ENCODE measurements around the gene USF2. TPM values are rescaled to one million over a fixed set of nuclear protein-coding genes. Genes with fewer than 3 reads are reported as not detected.
A peak's percentile ranks its signal among the peaks of the same experiment; 100 is the strongest.

The USF2 gene
- total RNA-seq, 3 donors from 2014 or later: 94.5 to 131 (median 116) TPM

DNA sequence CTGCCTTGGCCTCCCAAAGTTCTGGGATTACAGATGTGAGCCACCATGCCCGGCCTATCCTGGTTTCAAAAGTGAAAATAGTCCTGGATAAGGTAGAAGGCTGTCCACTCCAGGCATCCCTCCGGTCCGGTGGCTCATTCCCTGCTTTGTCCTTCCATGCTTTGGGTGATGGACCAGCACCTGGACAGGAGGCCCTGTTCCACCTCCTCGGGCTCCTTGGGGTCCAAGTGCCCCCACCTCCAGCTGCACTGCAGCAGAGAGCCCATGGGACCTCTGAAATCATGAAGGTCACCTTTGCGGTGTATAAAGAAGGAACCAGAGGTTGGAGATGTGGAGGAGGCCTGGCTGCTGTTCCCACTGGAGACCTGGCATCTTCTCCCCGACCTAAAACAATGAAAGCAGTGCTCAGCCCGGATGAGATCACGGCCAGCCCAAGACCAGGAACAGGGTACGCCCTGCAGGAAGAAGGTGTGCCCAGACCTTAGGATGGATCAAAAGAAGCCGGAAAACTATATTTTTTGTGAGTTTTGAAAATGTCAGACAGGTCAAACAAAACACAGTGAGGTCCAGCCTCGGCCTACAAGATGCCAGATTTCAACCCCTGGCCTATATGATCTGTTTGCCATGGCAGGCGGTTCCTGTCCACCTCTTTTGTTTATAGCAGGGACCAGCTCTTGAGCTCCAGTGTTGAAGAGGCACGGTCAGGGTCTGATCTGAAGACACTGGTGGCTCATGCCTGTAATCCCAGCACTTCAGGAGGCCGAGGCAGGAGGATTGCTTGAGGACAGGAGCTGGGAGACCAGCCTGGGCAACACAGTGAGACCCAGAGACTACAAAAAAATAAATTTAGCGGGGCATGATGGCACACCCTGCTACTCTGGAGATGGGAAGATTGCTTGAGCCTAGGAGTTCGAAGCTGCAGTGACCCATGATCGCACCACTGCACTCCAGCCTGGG lies 14.1 kb upstream of the USF2 start:
- ATAC-seq (no peak), DNase-seq (no peak)
- Histone ChIP-seq H3K4me1 (ENCODE audit: low read depth) (peaks cover 8% of the 10 kb centered on the region), H3K4me3 (no peak overlapping the region), H3K36me3 (ENCODE audit: low read depth) (no peaks in the 10 kb centered on the region), H3K9me3 (no peaks in the 10 kb centered on the region)
- no peak for TF ChIP-seq CTCF (IDR thresholded peaks at IDR 0.05)
- intact Hi-C loops (cut with DNase I, micrococcal nuclease): no loop called here

DNA sequence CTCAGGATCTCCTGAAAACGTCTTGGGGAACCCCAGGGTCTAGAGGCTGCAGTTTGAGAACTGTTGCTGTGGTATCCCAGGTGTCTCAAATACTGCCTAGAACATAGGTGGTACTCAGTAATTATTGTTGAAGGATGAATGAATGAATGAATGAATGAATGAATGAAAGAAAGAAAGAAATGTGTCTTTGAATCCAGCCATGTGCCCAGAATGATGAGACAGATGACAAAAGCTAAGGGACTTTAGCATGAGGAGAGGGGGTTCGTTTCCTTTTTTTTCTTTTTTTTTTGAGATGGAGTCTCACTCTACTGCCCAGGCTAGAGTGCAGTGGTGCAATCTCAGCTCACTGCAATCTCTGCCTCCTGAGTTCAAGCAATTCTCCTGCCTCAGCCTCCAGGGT lies 12.2 kb upstream of the USF2 start:
- intact Hi-C loops (cut with DNase I, micrococcal nuclease): no loop called here
- DNase-seq: no peak
- Histone ChIP-seq H3K36me3 (ENCODE audit: low read depth) (no peaks in the 10 kb centered on the region), H3K4me3 (no peak overlapping the region), H3K4me1 (ENCODE audit: low read depth) (no peaks in the 10 kb centered on the region), H3K9me3 (no peaks in the 10 kb centered on the region)
- ATAC-seq: no peak
- TF ChIP-seq CTCF (IDR thresholded peaks at IDR 0.05): no peak

DNA sequence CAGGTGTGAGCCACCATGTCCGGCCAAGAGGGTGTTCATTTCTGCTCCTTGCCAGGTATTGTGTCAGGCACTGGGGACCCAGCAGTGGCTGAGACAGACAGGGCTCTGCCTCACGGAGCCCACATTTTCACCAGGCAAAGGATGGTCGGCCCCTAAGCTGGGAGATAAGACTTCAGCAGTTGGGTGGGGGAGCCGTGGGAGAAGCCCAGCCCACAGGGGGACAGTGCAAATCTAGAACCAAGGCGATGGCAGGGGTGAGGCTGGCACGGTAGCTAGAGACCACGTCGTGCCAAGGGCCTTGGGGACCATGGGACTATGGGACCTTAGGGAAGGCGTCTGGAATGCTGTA lies 11.7 kb upstream of the USF2 start:
- no peak for DNase-seq

GRCh38 chr19:35260694-35261304 lies 8.0 kb upstream of the USF2 start:
- ATAC-seq (no peak), DNase-seq (peak in 2 of 3 donors; percentile 13 to 17)
- intact Hi-C loops (cut with DNase I, micrococcal nuclease): no loop called here
- no peak for TF ChIP-seq CTCF (IDR thresholded peaks at IDR 0.05)
- H3K4me1 ChIP-seq (ENCODE audit: low read depth): peaks cover 5% of the 10 kb centered on the region
- H3K9me3 ChIP-seq: no peaks in the 10 kb centered on the region
- no peak overlapping the region for H3K4me3 ChIP-seq
- H3K36me3 ChIP-seq (ENCODE audit: low read depth): no peaks in the 10 kb centered on the region

More for the DNA sequence above, 11.7 kb upstream of the USF2 start:
- TF ChIP-seq CTCF (IDR thresholded peaks at IDR 0.05): no peak
- H3K36me3 ChIP-seq (ENCODE audit: low read depth): no peaks in the 10 kb centered on the region
- H3K9me3 ChIP-seq: no peaks in the 10 kb centered on the region
- no peak overlapping the region for H3K4me3 ChIP-seq
- no peaks in the 10 kb centered on the region for H3K4me1 ChIP-seq (ENCODE audit: low read depth)
- intact Hi-C loops (cut with DNase I, micrococcal nuclease): no loop called here
- no peak for ATAC-seq

- ATAC-seq (no peak), DNase-seq (peak in 1 of 3 donors; percentile 18)
- Histone ChIP-seq H3K4me1 (ENCODE audit: low read depth) (peaks cover 8% of the 10 kb centered on the region), H3K9me3 (no peaks in the 10 kb centered on the region), H3K36me3 (ENCODE audit: low read depth) (no peaks in the 10 kb centered on the region), H3K4me3 (no peak overlapping the region)
- no peak for TF ChIP-seq CTCF (IDR thresholded peaks at IDR 0.05)
- intact Hi-C loops (cut with DNase I, micrococcal nuclease): no loop called here
Observed at GRCh38 chr19:35261356-35262100, 7.2 kb upstream of the USF2 start.

All from mucosa of descending colon (tissue), 3 donors.